OCI-LY7 (cell line): Measurements from ENCODE around the gene KRT83.
"Not testable (repeated sequence)": the region's sequence is repeated elsewhere in the genome, so short reads cannot be mapped to it uniquely, and the experiment has no call there.

Experiments
- CTCF ChIP-seq: fragments of 200-600 bp; sonication (generic); conservative IDR thresholded peaks from 2 replicates; pipeline ENCODE4 v1.5.1; 2014; ENCODE audit warnings: mild to moderate bottlenecking, antibody characterized with exemption, low read length, moderate library complexity, mixed read lengths
- EZH2phosphoT487 ChIP-seq: fragments of 200-600 bp; sonication (generic); IDR thresholded peaks from 2 replicates; pipeline ENCODE4 v1.6.1; 2018; ENCODE audit warnings: low read depth, borderline replicate concordance, mild to moderate bottlenecking, mixed run types, antibody characterized with exemption, low read length, moderate library complexity, mixed read lengths

- peak; percentile 73 for TF ChIP-seq CTCF
- not testable (repeated sequence) for TF ChIP-seq EZH2phosphoT487
Observed at GRCh38 chr12:52315721-52316120, 5.5 kb downstream of the KRT83 start.
